Mesothelial cell of epicardium (in vitro differentiated cells): ENCODE results near the gene TRIM4. TPM values are rescaled to one million over a fixed set of nuclear protein-coding genes. Genes with fewer than 3 reads are reported as not detected.
"Not testable (repeated sequence)": the region's sequence is repeated elsewhere in the genome, so short reads cannot be mapped to it uniquely, and the experiment has no call there.

Experiments used
- DNase-seq, 2 experiments: peaks; one replicate each; pipeline ENCODE4 v3.0.0; 2021; ENCODE audit warnings: low spot score in 2 of 2; ENCODE audit not compliant: unreplicated experiment in 2 of 2
- H3K27ac Mint-ChIP-seq: 2 replicates; pipeline ENCODE4 v1.8.0; 2021; ENCODE audit warnings: mixed read lengths
- H3K27me3 Mint-ChIP-seq: 2 replicates; pipeline ENCODE4 v1.8.0; 2021; ENCODE audit warnings: low read depth, mixed read lengths
- H3K36me3 Mint-ChIP-seq: 2 replicates; pipeline ENCODE4 v1.8.0; 2021; ENCODE audit warnings: mixed read lengths
- H3K4me1 Mint-ChIP-seq: 2 replicates; pipeline ENCODE4 v1.8.0; 2021; ENCODE audit warnings: mixed read lengths
- H3K4me3 Mint-ChIP-seq: 2 replicates; pipeline ENCODE4 v1.8.0; 2021; ENCODE audit warnings: mild to moderate bottlenecking, moderate library complexity, mixed read lengths
- H3K9me3 Mint-ChIP-seq: 2 replicates; pipeline ENCODE4 v1.8.0; 2021; ENCODE audit warnings: mixed read lengths
- CTCF ChIP-seq: fragments of 200-600 bp; sonication (generic); IDR thresholded peaks from one replicate; pipeline ENCODE4 v1.5.0; 2021; ENCODE audit warnings: antibody characterized with exemption; ENCODE audit not compliant: unreplicated experiment
- total RNA-seq: library from RNA; stranded (reverse); gene quantifications from 3 replicates; pipeline ENCODE4 v1.2.1, GENCODE V29; 2021

Gene TRIM4
- total RNA-seq, 1 donor from 2014 or later: 13.1 TPM

GRCh38 chr7:99893280-99893679 lies 26.1 kb downstream of the TRIM4 start:
- no peak overlapping the region for H3K27ac Mint-ChIP-seq
- H3K27me3 Mint-ChIP-seq: no peaks in the 10 kb centered on the region
- H3K4me1 Mint-ChIP-seq: peaks cover under 1% of the 10 kb centered on the region
- peaks cover 20% of the 10 kb centered on the region for H3K36me3 Mint-ChIP-seq
- TF ChIP-seq CTCF: no peak
- no peak for DNase-seq
- no peak overlapping the region for H3K4me3 Mint-ChIP-seq
- H3K9me3 Mint-ChIP-seq: peaks cover 19% of the 10 kb centered on the region

- not testable (repeated sequence) for H3K4me1 Mint-ChIP-seq, DNase-seq
Measured at GRCh38 chr7:99890348-99890747, 29.0 kb downstream of the TRIM4 start.

GRCh38 chr7:99888366-99888765 lies 31.0 kb downstream of the TRIM4 start:
- not testable (repeated sequence) for H3K4me1 Mint-ChIP-seq, H3K27me3 Mint-ChIP-seq, H3K4me3 Mint-ChIP-seq, H3K27ac Mint-ChIP-seq, DNase-seq
- peaks cover 39% of the 10 kb centered on the region for H3K9me3 Mint-ChIP-seq
- H3K36me3 Mint-ChIP-seq: peaks cover 40% of the 10 kb centered on the region

More at GRCh38 chr7:99890348-99890747, 29.0 kb downstream of the TRIM4 start:
- H3K36me3 Mint-ChIP-seq: peaks cover 30% of the 10 kb centered on the region
- not testable (repeated sequence) for H3K27me3 Mint-ChIP-seq, H3K4me3 Mint-ChIP-seq, H3K27ac Mint-ChIP-seq
- H3K9me3 Mint-ChIP-seq: peaks cover 30% of the 10 kb centered on the region

- no peak for DNase-seq
- Mint-ChIP-seq H3K27ac (no peak overlapping the region), H3K9me3 (peaks cover 22% of the 10 kb centered on the region), H3K4me3 (no peak overlapping the region), H3K27me3 (peaks cover 3% of the 10 kb centered on the region), H3K4me1 (no peaks in the 10 kb centered on the region), H3K36me3 (peaks cover 17% of the 10 kb centered on the region)
- no peak for TF ChIP-seq CTCF
Measured at GRCh38 chr7:99881370-99881769, 38.0 kb downstream of the TRIM4 start.

GRCh38 chr7:99876933-99877332 lies 42.4 kb downstream of the TRIM4 start, which contains the start of gene OR2AE1:
OR2AE1 (minus strand) TSS chr7:99877033; CDS start chr7:99877033, 0 bp downstream.
- Mint-ChIP-seq H3K27ac (no peak within 1 kb of the TSS), H3K4me3 (no peak within 1 kb of the TSS), H3K27me3 (no peaks in the 10 kb centered on the region), H3K4me1 (no peaks in the 10 kb centered on the region), H3K36me3 (no peaks in the 10 kb centered on the region), H3K9me3 (no peaks in the 10 kb centered on the region)
- TF ChIP-seq CTCF: no peak
- DNase-seq: no peak

GRCh38 chr7:99876491-99876890 lies 42.8 kb downstream of the TRIM4 start:
- H3K9me3 Mint-ChIP-seq: no peaks in the 10 kb centered on the region
- DNase-seq: no peak
- H3K36me3 Mint-ChIP-seq: no peaks in the 10 kb centered on the region
- no peak overlapping the region for H3K4me3 Mint-ChIP-seq
- H3K27ac Mint-ChIP-seq: no peak overlapping the region
- TF ChIP-seq CTCF: no peak
- H3K27me3 Mint-ChIP-seq: no peaks in the 10 kb centered on the region
- H3K4me1 Mint-ChIP-seq: no peaks in the 10 kb centered on the region

- no peak for DNase-seq
- no peak overlapping the region for H3K27ac Mint-ChIP-seq
- no peaks in the 10 kb centered on the region for H3K9me3 Mint-ChIP-seq
- TF ChIP-seq CTCF: no peak
- no peaks in the 10 kb centered on the region for H3K27me3 Mint-ChIP-seq
- H3K4me1 Mint-ChIP-seq: no peaks in the 10 kb centered on the region
- H3K4me3 Mint-ChIP-seq: no peak overlapping the region
- H3K36me3 Mint-ChIP-seq: no peaks in the 10 kb centered on the region
Measured at GRCh38 chr7:99868246-99868645, 51.1 kb downstream of the TRIM4 start.

GRCh38 chr7:99867477-99867876 lies 51.9 kb downstream of the TRIM4 start:
- DNase-seq, H3K4me1 Mint-ChIP-seq, H3K4me3 Mint-ChIP-seq, H3K36me3 Mint-ChIP-seq, H3K27ac Mint-ChIP-seq, H3K27me3 Mint-ChIP-seq, H3K9me3 Mint-ChIP-seq: not testable (repeated sequence)
